Sigmoid colon (tissue), 4 donors: ENCODE results near the gene MESP1.

Experiments
- CTCF ChIP-seq, 4 experiments: fragments of 450-650 bp in 3 of 4; fragments of 200-600 bp in 1 of 4; IDR thresholded peaks; one replicate each; pipeline ENCODE4 v1.5.1; 2016 to 2019; ENCODE audit warnings: antibody characterized with exemption in 4 of 4, mild to moderate bottlenecking in 3 of 4, moderate library complexity in 2 of 4
- EP300 ChIP-seq, 4 donors: sonication (generic); formaldehyde crosslinking; IDR thresholded peaks; one replicate each; pipeline ENCODE4 v1.6.1; 2017; ENCODE audit warnings: antibody characterized with exemption in 4 of 4
- POLR2A ChIP-seq, 2 donors: fragments of 450-650 bp; IDR thresholded peaks; one replicate each; pipeline ENCODE4 v1.6.1; 2016; ENCODE audit warnings: antibody characterized with exemption in 2 of 2, mild to moderate bottlenecking in 2 of 2, moderate library complexity in 2 of 2
- POLR2AphosphoS5 ChIP-seq, 4 donors: sonication (generic); formaldehyde crosslinking; IDR thresholded peaks; one replicate each; pipeline ENCODE4 v1.6.1; 2017; ENCODE audit warnings: antibody characterized with exemption in 4 of 4

DNA sequence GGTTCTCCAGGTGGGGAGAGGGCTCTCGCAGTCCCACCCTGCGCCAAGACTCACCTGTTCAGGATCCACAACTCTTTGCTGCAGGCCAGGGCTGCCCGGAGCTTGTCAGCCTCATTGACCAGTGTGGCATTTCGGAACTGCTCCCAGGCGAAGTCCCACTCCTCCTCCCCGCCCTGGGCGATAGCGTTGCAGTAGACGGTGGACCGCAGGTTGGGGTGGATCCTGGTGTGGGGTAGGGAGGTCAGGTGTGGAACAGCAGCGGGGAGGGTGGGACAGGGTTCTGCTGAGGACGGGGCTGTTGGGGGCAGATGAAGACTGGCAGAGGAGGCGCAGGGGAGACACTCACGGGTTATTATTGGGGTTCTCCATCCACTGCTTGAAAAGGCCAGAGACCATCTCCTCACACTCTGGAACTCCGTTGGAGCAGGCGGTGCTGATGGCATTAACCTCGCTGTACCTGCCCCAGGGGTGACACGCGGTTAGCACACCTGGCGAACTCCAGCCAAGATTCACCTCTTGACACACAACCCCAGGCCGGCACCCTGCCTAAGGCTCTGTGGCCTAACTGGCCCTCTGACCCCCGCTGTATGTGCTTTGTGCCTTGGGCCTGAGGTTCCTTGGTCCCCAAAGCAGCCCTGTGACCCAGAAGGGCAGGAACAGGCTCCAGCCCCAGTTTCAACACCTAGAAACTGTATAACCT is 41.2 kb upstream of the MESP1 start:
- TF ChIP-seq CTCF (IDR thresholded peaks at IDR 0.05) (no peak), POLR2AphosphoS5 (IDR thresholded peaks at IDR 0.05) (no peak), EP300 (IDR thresholded peaks at IDR 0.05) (no peak), POLR2A (IDR thresholded peaks at IDR 0.05) (no peak)
